Measurements from ENCODE around the gene ATF4.

Gene ATF4

GRCh38 chr22:39567135-39567946, 47.0 kb downstream of the ATF4 start:
- TF ChIP-seq REST (IDR thresholded peaks at IDR 0.05; ENCODE audit: insufficient read depth in 1 of 2, low read depth in 2 of 2, low read length in 2 of 2) = no peak
- no peak for TF ChIP-seq POLR2AphosphoS5 (IDR thresholded peaks at IDR 0.05; ENCODE audit: low read depth, low read length)
- TF ChIP-seq SIN3A (IDR thresholded peaks at IDR 0.05; ENCODE audit: borderline replicate concordance, insufficient read depth, low read length) = no peak
- TF ChIP-seq TAF1 (IDR thresholded peaks at IDR 0.05; ENCODE audit: borderline replicate concordance, insufficient read depth, low read length) = no peak
- no peak for TF ChIP-seq FOXP2 (optimal IDR thresholded peaks at IDR 0.05; ENCODE audit: borderline replicate concordance, extremely low read depth, extremely low read length, insufficient read depth)

GRCh38 chr22:39568278-39568981, 48.1 kb downstream of the ATF4 start:
- no peak for TF ChIP-seq POLR2AphosphoS5 (IDR thresholded peaks at IDR 0.05; ENCODE audit: low read depth, low read length)

- TF ChIP-seq FOXP2 (optimal IDR thresholded peaks at IDR 0.05; ENCODE audit: borderline replicate concordance, extremely low read depth, extremely low read length, insufficient read depth) (no peak), POLR2AphosphoS5 (IDR thresholded peaks at IDR 0.05; ENCODE audit: low read depth, low read length) (no peak), TAF1 (IDR thresholded peaks at IDR 0.05; ENCODE audit: borderline replicate concordance, insufficient read depth, low read length) (no peak), SIN3A (IDR thresholded peaks at IDR 0.05; ENCODE audit: borderline replicate concordance, insufficient read depth, low read length) (no peak), REST (IDR thresholded peaks at IDR 0.05; ENCODE audit: insufficient read depth in 1 of 2, low read depth in 2 of 2, low read length in 2 of 2) (no peak)
These were observed 48.7 kb downstream of the ATF4 start for GRCh38 chr22:39569066-39569465.

GRCh38 chr22:39570226-39570625, 49.9 kb downstream of the ATF4 start:
- no peak for TF ChIP-seq SIN3A (IDR thresholded peaks at IDR 0.05; ENCODE audit: borderline replicate concordance, insufficient read depth, low read length)
- TF ChIP-seq FOXP2 (optimal IDR thresholded peaks at IDR 0.05; ENCODE audit: borderline replicate concordance, extremely low read depth, extremely low read length, insufficient read depth) = no peak
- no peak for TF ChIP-seq REST (IDR thresholded peaks at IDR 0.05; ENCODE audit: insufficient read depth in 1 of 2, low read depth in 2 of 2, low read length in 2 of 2)
- no peak for TF ChIP-seq POLR2AphosphoS5 (IDR thresholded peaks at IDR 0.05; ENCODE audit: low read depth, low read length)
- no peak for TF ChIP-seq TAF1 (IDR thresholded peaks at IDR 0.05; ENCODE audit: borderline replicate concordance, insufficient read depth, low read length)

GRCh38 chr22:39570665-39571064, 50.3 kb downstream of the ATF4 start, which contains the start of gene CACNA1I:
TSS of gene CACNA1I (plus strand) at chr22:39570753. CDS start at chr22:39570753, 0 bp downstream.
- TF ChIP-seq POLR2AphosphoS5 (IDR thresholded peaks at IDR 0.05; ENCODE audit: low read depth, low read length) (no peak), REST (IDR thresholded peaks at IDR 0.05; ENCODE audit: insufficient read depth in 1 of 2, low read depth in 2 of 2, low read length in 2 of 2) (no peak), SIN3A (IDR thresholded peaks at IDR 0.05; ENCODE audit: borderline replicate concordance, insufficient read depth, low read length) (no peak), FOXP2 (optimal IDR thresholded peaks at IDR 0.05; ENCODE audit: borderline replicate concordance, extremely low read depth, extremely low read length, insufficient read depth) (no peak)
